Mesenchymal stem cell (in vitro differentiated cells and primary cell): ENCODE results near the gene TGM1.

Source experiments
- DNase-seq: peaks from one replicate; pipeline ENCODE4 v3.0.0-alpha.2; 2013
- H2AFZ ChIP-seq: one replicate; pipeline ENCODE4 v1.6.1; 2013; ENCODE audit warnings: low read depth, mild to moderate bottlenecking, control low read depth, inconsistent platforms, low read length, moderate library complexity
- H2AK5ac ChIP-seq: 2 replicates; pipeline ENCODE4 v1.6.1; 2013; ENCODE audit warnings: low read length, moderate library complexity, mild to moderate bottlenecking, inconsistent platforms; ENCODE audit not compliant: severe bottlenecking
- H2BK120ac ChIP-seq: one replicate; pipeline ENCODE4 v1.6.1; 2013; ENCODE audit warnings: low read depth, mild to moderate bottlenecking, inconsistent platforms, low read length, moderate library complexity
- H2BK12ac ChIP-seq, 2 experiments: one replicate each; pipeline ENCODE4 v1.6.1; 2013; ENCODE audit warnings: inconsistent platforms in 2 of 2, low read length in 2 of 2, mild to moderate bottlenecking in 2 of 2, moderate library complexity in 2 of 2, control low read depth in 1 of 2
- H2BK15ac ChIP-seq: one replicate; pipeline ENCODE4 v1.6.1; 2013; ENCODE audit warnings: mild to moderate bottlenecking, low read depth, inconsistent platforms; ENCODE audit not compliant: poor library complexity, severe bottlenecking
- H2BK5ac ChIP-seq: 2 replicates; pipeline ENCODE4 v1.6.1; 2013; ENCODE audit warnings: low read depth, mild to moderate bottlenecking, low read length, control low read depth, inconsistent platforms; ENCODE audit not compliant: poor library complexity, severe bottlenecking
- H3K14ac ChIP-seq, 2 experiments: one replicate each; pipeline ENCODE4 v1.6.1; 2013; ENCODE audit warnings: inconsistent platforms in 2 of 2, low read length in 2 of 2, control low read depth in 1 of 2, mild to moderate bottlenecking in 1 of 2, moderate library complexity in 1 of 2
- H3K18ac ChIP-seq, 2 experiments: one replicate each; pipeline ENCODE4 v1.6.1; 2013; ENCODE audit warnings: inconsistent platforms in 2 of 2, low read length in 2 of 2, control low read depth in 1 of 2, low read depth in 1 of 2, mild to moderate bottlenecking in 1 of 2
- H3K23ac ChIP-seq, 2 experiments: one replicate each; pipeline ENCODE4 v1.6.1; 2013; ENCODE audit warnings: inconsistent platforms in 2 of 2, low read length in 2 of 2, mild to moderate bottlenecking in 2 of 2, moderate library complexity in 2 of 2, control low read depth in 1 of 2
- H3K27ac ChIP-seq: 2 replicates; pipeline ENCODE4 v1.5.1; 2013; ENCODE audit warnings: mild to moderate bottlenecking, moderate library complexity, low read length, control low read depth, inconsistent platforms; ENCODE audit not compliant: poor library complexity, severe bottlenecking
- H3K27me3 ChIP-seq, 2 experiments: 2 replicates each; pipeline versions ENCODE4 v1.6.1 to v1.7.0; 2013; ENCODE audit warnings: low read length in 2 of 2, mild to moderate bottlenecking in 2 of 2, moderate library complexity in 2 of 2, control low read depth in 1 of 2, inconsistent platforms in 1 of 2; ENCODE audit not compliant: control insufficient read depth in 1 of 2, insufficient read depth in 1 of 2
- H3K36me3 ChIP-seq, 2 experiments: 2 replicates each; pipeline versions ENCODE4 v1.6.1 to v1.7.0; 2013; ENCODE audit warnings: low read length in 2 of 2, control low read depth in 1 of 2, inconsistent platforms in 1 of 2, low read depth in 1 of 2, mild to moderate bottlenecking in 1 of 2; ENCODE audit not compliant: insufficient read depth in 2 of 2, control insufficient read depth in 1 of 2
- H3K4ac ChIP-seq, 2 experiments: one replicate each; pipeline ENCODE4 v1.6.1; 2013; ENCODE audit warnings: inconsistent platforms in 2 of 2, low read length in 2 of 2, mild to moderate bottlenecking in 2 of 2, moderate library complexity in 2 of 2, control low read depth in 1 of 2, low read depth in 1 of 2
- H3K4me1 ChIP-seq: 2 replicates; pipeline ENCODE4 v1.6.1; 2013; ENCODE audit warnings: low read depth, low read length, control low read depth; ENCODE audit not compliant: control insufficient read depth, insufficient read depth
- H3K4me2 ChIP-seq: 2 replicates; pipeline ENCODE4 v1.6.1; 2013; ENCODE audit warnings: low read length, mild to moderate bottlenecking, inconsistent platforms; ENCODE audit not compliant: poor library complexity, severe bottlenecking
- H3K4me3 ChIP-seq, 2 experiments: 2 replicates each; pipeline versions ENCODE4 v1.5.1 to v1.7.0; 2013; ENCODE audit warnings: low read length in 2 of 2, mild to moderate bottlenecking in 2 of 2, control low read depth in 1 of 2, low read depth in 1 of 2; ENCODE audit not compliant: insufficient read depth in 1 of 2
- H3K79me1 ChIP-seq: replicated peaks from 2 replicates; pipeline ENCODE4 v1.6.1; 2013; ENCODE audit warnings: mild to moderate bottlenecking, control low read depth, low read length, inconsistent platforms; ENCODE audit not compliant: poor library complexity, severe bottlenecking
- H3K9ac ChIP-seq: 2 replicates; pipeline ENCODE4 v1.7.0; 2013; ENCODE audit warnings: mild to moderate bottlenecking, low read length, moderate library complexity
- H3K9me3 ChIP-seq: 2 replicates; pipeline ENCODE4 v1.7.0; 2013; ENCODE audit warnings: mild to moderate bottlenecking, low read length; ENCODE audit not compliant: control insufficient read depth
- H4K8ac ChIP-seq: one replicate; pipeline ENCODE4 v1.6.1; 2013; ENCODE audit warnings: inconsistent platforms, mild to moderate bottlenecking, low read length, moderate library complexity
- H4K91ac ChIP-seq: one replicate; pipeline ENCODE4 v1.6.1; 2013; ENCODE audit warnings: mild to moderate bottlenecking, low read length, inconsistent platforms
- WGBS: methylation state at CpG from one replicate; pipeline ENCODE4 v1.1.7; 2013; ENCODE audit warnings: mixed read lengths; 5-methylcytosine and 5-hydroxymethylcytosine counted together

TGM1 gene

DNA sequence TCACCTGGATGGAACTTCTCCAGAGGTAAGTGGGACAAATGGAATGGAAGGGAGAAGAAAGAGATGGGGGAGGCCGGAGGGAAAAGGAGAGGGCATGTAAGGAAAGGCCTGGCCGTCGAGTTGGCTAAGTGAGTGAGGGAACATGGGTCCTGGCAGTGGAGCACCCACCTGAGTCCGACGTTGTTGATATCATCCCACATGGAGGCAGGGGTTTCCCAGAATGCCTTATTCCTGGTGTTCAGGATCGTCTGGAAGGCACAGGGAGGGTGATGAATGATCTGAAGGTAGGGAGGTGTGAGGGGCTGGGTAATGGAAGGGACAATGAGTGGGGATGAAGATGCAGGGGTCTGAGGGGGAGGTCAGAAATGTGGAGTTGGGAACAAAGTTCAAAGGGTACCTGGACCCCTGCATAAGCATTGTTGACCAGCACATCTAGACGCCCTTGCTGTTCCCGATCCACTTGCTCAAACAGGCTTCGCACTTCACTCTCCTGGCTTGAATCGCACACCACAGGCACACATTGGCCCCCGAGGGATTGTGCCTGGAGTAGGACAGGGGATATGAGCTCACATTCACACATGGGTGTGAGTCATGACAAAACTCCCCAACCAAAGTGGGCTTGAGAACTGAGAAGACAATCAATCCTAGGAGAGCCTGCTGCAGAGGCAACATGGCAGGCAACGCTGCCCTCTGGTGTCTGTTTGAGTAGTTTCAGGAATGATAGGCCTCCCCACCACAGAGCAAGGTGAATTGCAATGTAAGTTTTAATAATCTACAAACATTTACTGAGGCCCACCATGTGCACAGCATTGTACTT, 33.6 kb upstream of the TGM1 start:
- 62% methylated on average over 10 of the region's 12 CpGs for WGBS

GRCh38 chr14:24293525-24293924, 30.5 kb upstream of the TGM1 start:
- Histone ChIP-seq H2BK12ac (no peak overlapping the region), H2AK5ac (no peak overlapping the region), H3K9ac (no peak overlapping the region), H3K36me3 (peaks cover 41 to 69% of the 10 kb centered on the region in 2 experiments), H3K4me3 (no peak overlapping the region), H3K18ac (no peak overlapping the region), H3K79me1 (peaks cover 14% of the 10 kb centered on the region), H2AFZ (no peak overlapping the region), H3K4me2 (no peak overlapping the region), H3K27me3 (no peaks in the 10 kb centered on the region), H4K91ac (no peak overlapping the region), H3K4ac (no peak overlapping the region), H3K27ac (no peak overlapping the region), H2BK15ac (no peak overlapping the region), H2BK5ac (no peak overlapping the region), H3K4me1 (peaks cover 5% of the 10 kb centered on the region), H3K14ac (no peak overlapping the region), H3K23ac (no peak overlapping the region), H4K8ac (no peak overlapping the region), H3K9me3 (no peaks in the 10 kb centered on the region), H2BK120ac (no peak overlapping the region)
- 85% methylated on average over 1 of the region's 2 CpGs for WGBS
- DNase-seq = no peak

More for the DNA sequence above, 33.6 kb upstream of the TGM1 start:
- Histone ChIP-seq H2BK120ac (no peak overlapping the region), H2AFZ (no peak overlapping the region), H3K9ac (peak overlapping the region; percentile 65), H3K4me3 (peak overlapping the region in 1 of 2 experiments; percentile 15), H3K4ac (no peak overlapping the region), H3K36me3 (peaks cover 20 to 48% of the 10 kb centered on the region in 2 experiments), H3K18ac (no peak overlapping the region), H3K23ac (no peak overlapping the region), H3K27me3 (no peaks in the 10 kb centered on the region), H3K9me3 (no peaks in the 10 kb centered on the region), H2BK15ac (no peak overlapping the region), H2BK5ac (no peak overlapping the region), H2AK5ac (no peak overlapping the region), H2BK12ac (peak overlapping the region; percentile 31 to 40), H3K4me1 (peaks cover 17% of the 10 kb centered on the region), H3K79me1 (peaks cover 19% of the 10 kb centered on the region), H3K4me2 (no peak overlapping the region), H3K27ac (peak overlapping the region; percentile 3), H3K14ac (no peak overlapping the region), H4K8ac (peak overlapping the region; percentile 45), H4K91ac (no peak overlapping the region)
- DNase-seq = peak; percentile 96

DNA sequence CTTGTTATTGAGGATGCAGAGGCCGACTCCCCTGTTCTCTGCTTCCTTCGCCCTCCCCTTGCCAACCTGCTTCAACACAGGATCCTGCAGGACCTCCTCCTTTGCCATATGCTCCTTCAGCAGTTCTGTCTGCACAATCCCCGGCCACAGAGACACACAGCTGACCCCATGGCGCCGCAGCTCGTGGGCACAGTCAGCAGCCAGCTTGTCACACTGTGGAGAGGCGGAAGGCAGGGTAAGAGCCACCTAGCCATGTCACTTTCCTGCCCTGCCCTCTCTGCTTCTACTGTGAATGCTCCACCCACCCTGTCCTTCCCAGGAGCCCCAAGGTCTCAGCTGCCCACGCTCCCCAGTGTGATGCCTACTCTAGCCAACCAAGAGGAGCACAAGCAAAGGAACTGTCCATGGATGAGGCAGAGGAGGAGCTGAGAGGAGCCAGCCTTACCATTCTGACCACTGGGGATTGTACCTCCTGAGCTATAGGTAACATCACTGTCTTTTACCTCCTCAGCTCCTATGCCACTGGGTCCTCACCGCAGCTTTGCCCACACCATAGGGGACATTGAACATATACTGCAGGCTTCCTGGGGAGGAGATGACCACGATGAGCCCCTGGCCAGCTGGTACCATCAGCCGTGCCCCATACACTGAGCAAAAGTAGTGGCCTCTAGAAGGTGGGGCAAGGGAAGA, 29.3 kb upstream of the TGM1 start:
- H2BK120ac ChIP-seq = no peak overlapping the region

GRCh38 chr14:24291446-24292117, 28.6 kb upstream of the TGM1 start:
- Histone ChIP-seq H2AK5ac (no peak overlapping the region), H3K14ac (no peak overlapping the region), H2BK12ac (no peak overlapping the region), H3K23ac (no peak overlapping the region), H3K4ac (no peak overlapping the region), H3K4me2 (no peak overlapping the region), H3K9ac (no peak overlapping the region), H3K27me3 (no peaks in the 10 kb centered on the region), H3K9me3 (no peaks in the 10 kb centered on the region), H2AFZ (no peak overlapping the region), H3K36me3 (peaks cover 41 to 69% of the 10 kb centered on the region in 2 experiments), H3K4me3 (no peak overlapping the region), H3K79me1 (peaks cover 17% of the 10 kb centered on the region), H4K8ac (no peak overlapping the region), H2BK120ac (no peak overlapping the region), H2BK5ac (no peak overlapping the region), H3K18ac (no peak overlapping the region), H4K91ac (no peak overlapping the region), H3K4me1 (peaks cover 2% of the 10 kb centered on the region), H3K27ac (no peak overlapping the region), H2BK15ac (no peak overlapping the region)
- WGBS = 91% methylated on average over 3 of the region's 3 CpGs
- DNase-seq = no peak

More for the DNA sequence above, 29.3 kb upstream of the TGM1 start:
- H3K4ac ChIP-seq = no peak overlapping the region
- no peak overlapping the region for H4K91ac ChIP-seq
- H3K9me3 ChIP-seq = no peaks in the 10 kb centered on the region
- H2BK12ac ChIP-seq = no peak overlapping the region
- no peak overlapping the region for H2AFZ ChIP-seq
- H2AK5ac ChIP-seq = no peak overlapping the region
- no peak overlapping the region for H3K23ac ChIP-seq
- no peak overlapping the region for H3K4me2 ChIP-seq
- DNase-seq = no peak
- H3K27ac ChIP-seq = no peak overlapping the region
- peaks cover 14% of the 10 kb centered on the region for H3K79me1 ChIP-seq
- no peak overlapping the region for H2BK15ac ChIP-seq
- no peak overlapping the region for H3K4me3 ChIP-seq
- H3K36me3 ChIP-seq = peaks cover 41 to 69% of the 10 kb centered on the region in 2 experiments
- H2BK5ac ChIP-seq = no peak overlapping the region
- peaks cover 4% of the 10 kb centered on the region for H3K4me1 ChIP-seq
- no peak overlapping the region for H3K18ac ChIP-seq
- H4K8ac ChIP-seq = no peak overlapping the region
- no peaks in the 10 kb centered on the region for H3K27me3 ChIP-seq
- WGBS = 94% methylated on average over 11 of the region's 11 CpGs
- H3K9ac ChIP-seq = no peak overlapping the region
- no peak overlapping the region for H3K14ac ChIP-seq
